Central memory CD8-positive, alpha-beta T cell (primary cell): ENCODE measurements around the gene EID2B.

ENCODE experiments used
- ATAC-seq: fragments of 150-1000 bp; cut with Tn5 transposase; replicated peaks from 2 replicates; pipeline ENCODE4 v1.10.0; 2022; ENCODE audit warnings: mild to moderate bottlenecking, moderate FRiP score, moderate number of reproducible peaks; ENCODE audit not compliant: poor library complexity, severe bottlenecking; ENCODE audit errors: extremely low read depth
- DNase-seq, 2 donors: peaks; one replicate each; pipeline ENCODE4 v3.0.0; 2021; ENCODE audit warnings: low spot score in 2 of 2
- H3K27ac Mint-ChIP-seq: one replicate; pipeline ENCODE4 v1.8.0; 2022; ENCODE audit warnings: low read depth, mild to moderate bottlenecking, moderate library complexity, mixed read lengths
- H3K27me3 Mint-ChIP-seq: one replicate; pipeline ENCODE4 v1.8.0; 2022; ENCODE audit warnings: mixed read lengths
- H3K36me3 Mint-ChIP-seq: one replicate; pipeline ENCODE4 v1.8.0; 2022; ENCODE audit warnings: mild to moderate bottlenecking, moderate library complexity, mixed read lengths; ENCODE audit not compliant: insufficient read depth
- H3K4me1 Mint-ChIP-seq: one replicate; pipeline ENCODE4 v1.8.0; 2022; ENCODE audit warnings: mixed read lengths
- H3K4me3 Mint-ChIP-seq: one replicate; pipeline ENCODE4 v1.8.0; 2022; ENCODE audit warnings: mild to moderate bottlenecking, moderate library complexity, mixed read lengths
- H3K9me3 Mint-ChIP-seq: one replicate; pipeline ENCODE4 v1.8.0; 2022; ENCODE audit warnings: mixed read lengths

The EID2B gene

GRCh38 chr19:39506944-39507714 lies 25.5 kb downstream of the EID2B start:
- Mint-ChIP-seq H3K4me1 (peaks cover 30% of the 10 kb centered on the region), H3K27ac (no peak overlapping the region), H3K36me3 (peaks cover 9% of the 10 kb centered on the region), H3K4me3 (peak overlapping the region; percentile 74), H3K27me3 (peaks cover 66% of the 10 kb centered on the region), H3K9me3 (no peaks in the 10 kb centered on the region)
- DNase-seq (no peak), ATAC-seq (peak; percentile 42)

GRCh38 chr19:39506598-39506943 lies 26.1 kb downstream of the EID2B start:
- no peak overlapping the region for H3K27ac Mint-ChIP-seq
- peaks cover 11% of the 10 kb centered on the region for H3K36me3 Mint-ChIP-seq
- DNase-seq (no peak), ATAC-seq (no peak)
- H3K4me3 Mint-ChIP-seq: peak overlapping the region; percentile 68
- no peaks in the 10 kb centered on the region for H3K9me3 Mint-ChIP-seq
- peaks cover 65% of the 10 kb centered on the region for H3K27me3 Mint-ChIP-seq
- H3K4me1 Mint-ChIP-seq: peaks cover 30% of the 10 kb centered on the region

GRCh38 chr19:39502640-39503417 lies 29.8 kb downstream of the EID2B start:
- peak; percentile 59 to 69 for DNase-seq
- Mint-ChIP-seq H3K36me3 (peaks cover 13% of the 10 kb centered on the region), H3K4me1 (peaks cover 43% of the 10 kb centered on the region), H3K27me3 (peaks cover 85% of the 10 kb centered on the region), H3K9me3 (no peaks in the 10 kb centered on the region), H3K4me3 (no peak overlapping the region), H3K27ac (no peak overlapping the region)
- ATAC-seq: peak; percentile 57

- H3K36me3 Mint-ChIP-seq: peaks cover 11% of the 10 kb centered on the region
- ATAC-seq: no peak
- H3K27ac Mint-ChIP-seq: no peak overlapping the region
- H3K27me3 Mint-ChIP-seq: peaks cover 89% of the 10 kb centered on the region
- no peak for DNase-seq
- H3K4me1 Mint-ChIP-seq: peaks cover 35% of the 10 kb centered on the region
- H3K9me3 Mint-ChIP-seq: no peaks in the 10 kb centered on the region
- no peak overlapping the region for H3K4me3 Mint-ChIP-seq
These were observed 31.3 kb downstream of the EID2B start for GRCh38 chr19:39501340-39501739.

GRCh38 chr19:39500543-39500942 lies 32.1 kb downstream of the EID2B start:
- H3K4me3 Mint-ChIP-seq: no peak overlapping the region
- H3K27ac Mint-ChIP-seq: no peak overlapping the region
- peaks cover 11% of the 10 kb centered on the region for H3K36me3 Mint-ChIP-seq
- no peak for ATAC-seq
- H3K9me3 Mint-ChIP-seq: no peaks in the 10 kb centered on the region
- peaks cover 88% of the 10 kb centered on the region for H3K27me3 Mint-ChIP-seq
- no peak for DNase-seq
- peaks cover 33% of the 10 kb centered on the region for H3K4me1 Mint-ChIP-seq

GRCh38 chr19:39499932-39500331 lies 32.7 kb downstream of the EID2B start:
- ATAC-seq: no peak
- peak overlapping the region; percentile 51 for H3K4me3 Mint-ChIP-seq
- H3K27me3 Mint-ChIP-seq: peaks cover 82% of the 10 kb centered on the region

GRCh38 chr19:39498798-39499642 lies 33.6 kb downstream of the EID2B start, which contains the start of gene DLL3:
Gene DLL3, plus strand, starts transcription at chr19:39498947. Its CDS starts 28 bp downstream, at chr19:39498975.
- Mint-ChIP-seq H3K27ac (no peak within 1 kb of the TSS), H3K27me3 (peaks cover 73% of the 10 kb centered on the region), H3K36me3 (peaks cover 11% of the 10 kb centered on the region), H3K4me3 (peak within 1 kb of the TSS; percentile 51), H3K9me3 (no peaks in the 10 kb centered on the region), H3K4me1 (peaks cover 30% of the 10 kb centered on the region)
- DNase-seq (no peak), ATAC-seq (no peak)

More at GRCh38 chr19:39499932-39500331, 32.7 kb downstream of the EID2B start:
- peaks cover 33% of the 10 kb centered on the region for H3K4me1 Mint-ChIP-seq
- H3K27ac Mint-ChIP-seq: no peak overlapping the region
- no peak for DNase-seq
- H3K9me3 Mint-ChIP-seq: no peaks in the 10 kb centered on the region
- peaks cover 11% of the 10 kb centered on the region for H3K36me3 Mint-ChIP-seq

- no peak overlapping the region for H3K27ac Mint-ChIP-seq
- DNase-seq: no peak
- ATAC-seq: peak; percentile 67
- peaks cover 65% of the 10 kb centered on the region for H3K27me3 Mint-ChIP-seq
- H3K9me3 Mint-ChIP-seq: no peaks in the 10 kb centered on the region
- peaks cover 22% of the 10 kb centered on the region for H3K4me1 Mint-ChIP-seq
- H3K4me3 Mint-ChIP-seq: peak overlapping the region; percentile 50
- peaks cover 9% of the 10 kb centered on the region for H3K36me3 Mint-ChIP-seq
These were observed 34.5 kb downstream of the EID2B start for GRCh38 chr19:39497996-39498797.

- peaks cover 9% of the 10 kb centered on the region for H3K36me3 Mint-ChIP-seq
- no peak overlapping the region for H3K4me3 Mint-ChIP-seq
- ATAC-seq: no peak
- H3K27me3 Mint-ChIP-seq: peaks cover 61% of the 10 kb centered on the region
- DNase-seq: no peak
- peaks cover 19% of the 10 kb centered on the region for H3K4me1 Mint-ChIP-seq
- no peaks in the 10 kb centered on the region for H3K9me3 Mint-ChIP-seq
- H3K27ac Mint-ChIP-seq: no peak overlapping the region
These were observed 35.0 kb downstream of the EID2B start for GRCh38 chr19:39497701-39497995.

GRCh38 chr19:39496063-39496462 lies 36.6 kb downstream of the EID2B start:
- H3K36me3 Mint-ChIP-seq: peaks cover 12% of the 10 kb centered on the region
- H3K4me3 Mint-ChIP-seq: no peak overlapping the region
- H3K27ac Mint-ChIP-seq: no peak overlapping the region
- DNase-seq (no peak), ATAC-seq (no peak)
- peaks cover 19% of the 10 kb centered on the region for H3K4me1 Mint-ChIP-seq
- H3K27me3 Mint-ChIP-seq: peaks cover 55% of the 10 kb centered on the region
- H3K9me3 Mint-ChIP-seq: no peaks in the 10 kb centered on the region

- ATAC-seq: no peak
- H3K36me3 Mint-ChIP-seq: peaks cover 17% of the 10 kb centered on the region
- H3K4me3 Mint-ChIP-seq: no peak overlapping the region
- peaks cover 16% of the 10 kb centered on the region for H3K4me1 Mint-ChIP-seq
- DNase-seq: no peak
- peaks cover 41% of the 10 kb centered on the region for H3K27me3 Mint-ChIP-seq
- no peak overlapping the region for H3K27ac Mint-ChIP-seq
- no peaks in the 10 kb centered on the region for H3K9me3 Mint-ChIP-seq
These were observed 38.0 kb downstream of the EID2B start for GRCh38 chr19:39494661-39495060.

- Mint-ChIP-seq H3K4me3 (no peak overlapping the region), H3K9me3 (no peaks in the 10 kb centered on the region), H3K4me1 (peaks cover 1% of the 10 kb centered on the region), H3K27me3 (peaks cover 22% of the 10 kb centered on the region), H3K36me3 (peaks cover 27% of the 10 kb centered on the region), H3K27ac (no peak overlapping the region)
- no peak for ATAC-seq
- no peak for DNase-seq
These were observed 39.9 kb downstream of the EID2B start for GRCh38 chr19:39492788-39493187.
